ENCODE measurements around the gene UGT1A7.
A peak's percentile ranks its signal among the peaks of the same experiment; 100 is the strongest.

UGT1A7 gene

DNA sequence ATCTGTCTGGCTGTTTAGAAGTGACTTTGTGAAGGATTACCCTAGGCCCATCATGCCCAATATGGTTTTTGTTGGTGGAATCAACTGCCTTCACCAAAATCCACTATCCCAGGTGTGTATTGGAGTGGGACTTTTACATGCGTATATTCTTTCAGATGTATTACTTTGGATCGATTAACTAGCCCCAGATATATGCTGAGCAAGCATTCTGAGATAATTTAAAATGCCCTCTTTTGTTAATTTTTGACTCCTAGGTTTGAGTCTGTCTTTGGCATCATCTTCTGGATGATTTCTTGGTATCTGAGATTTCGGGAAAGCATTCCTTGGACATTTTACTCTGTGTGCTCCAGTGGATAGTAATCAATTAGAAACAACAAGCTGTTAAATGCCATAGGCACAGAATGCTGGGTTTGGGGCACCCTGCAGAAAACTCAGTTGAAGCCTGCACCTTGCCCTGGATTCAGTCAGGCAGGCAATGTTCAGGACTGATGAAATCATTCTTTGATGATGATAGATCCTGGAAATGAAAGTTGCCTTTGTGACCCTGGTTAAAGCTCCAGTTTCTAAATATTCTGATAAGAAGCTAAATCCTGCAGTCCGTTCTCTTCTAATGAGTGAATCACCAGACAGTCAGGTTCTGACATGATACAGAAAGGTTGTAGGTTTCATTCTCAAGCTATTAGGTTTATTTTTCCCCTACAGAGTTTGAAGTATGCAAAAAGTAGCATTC, 79.5 kb downstream of the UGT1A7 start:
- DNase-seq (ENCODE audit: low spot score), result no peak

DNA sequence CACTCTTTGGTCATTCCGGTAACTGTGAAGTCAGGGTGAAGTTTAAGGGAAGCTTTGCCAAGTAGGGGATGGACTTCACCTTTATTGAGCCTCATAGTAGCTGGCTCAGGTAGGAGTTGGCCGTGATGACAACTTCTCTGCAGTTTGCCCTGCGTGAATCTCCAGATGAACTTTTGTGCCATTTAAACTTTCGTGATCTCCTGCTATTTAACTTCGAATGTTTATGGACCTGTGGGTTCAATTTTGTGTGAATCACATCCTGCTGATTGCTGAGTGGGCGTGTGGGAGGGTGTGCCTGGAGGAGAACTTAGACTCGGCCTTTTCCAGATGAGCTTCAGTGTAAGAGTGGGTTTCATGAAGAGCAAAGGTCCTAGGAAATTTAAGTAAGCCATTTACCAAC, 82.6 kb downstream of the UGT1A7 start:
- DNase-seq (ENCODE audit: low spot score), result peak; percentile 67

- DNase-seq (ENCODE audit: low spot score), result no peak
These were observed 83.1 kb downstream of the UGT1A7 start for GRCh38 chr2:233764761-233765160.

GRCh38 chr2:233766416-233766815, 84.7 kb downstream of the UGT1A7 start:
- DNase-seq (ENCODE audit: low spot score), result no peak

GRCh38 chr2:233768076-233768475, 86.4 kb downstream of the UGT1A7 start:
- DNase-seq (ENCODE audit: low spot score), result no peak

- DNase-seq (ENCODE audit: low spot score), result no peak
These were observed 87.6 kb downstream of the UGT1A7 start for GRCh38 chr2:233769260-233769659.

- DNase-seq (ENCODE audit: low spot score), result no peak
These were observed 90.5 kb downstream of the UGT1A7 start for GRCh38 chr2:233772153-233772552.

- no peak for DNase-seq (ENCODE audit: low spot score)
These were observed 90.9 kb downstream of the UGT1A7 start for GRCh38 chr2:233772583-233772982.

- DNase-seq (ENCODE audit: low spot score), result no peak
These were observed 92.2 kb downstream of the UGT1A7 start for GRCh38 chr2:233773854-233774253.

GRCh38 chr2:233775414-233775813, 93.7 kb downstream of the UGT1A7 start:
- DNase-seq (ENCODE audit: low spot score), result no peak

GRCh38 chr2:233778030-233778429, 96.3 kb downstream of the UGT1A7 start, which contains the start of gene MROH2A:
TSS of gene MROH2A (plus strand) at chr2:233778330. CDS start at chr2:233779359, 1,029 bp downstream.
- DNase-seq (ENCODE audit: low spot score), result no peak

GRCh38 chr2:233779722-233780121, 98.0 kb downstream of the UGT1A7 start:
- no peak for DNase-seq (ENCODE audit: low spot score)

GRCh38 chr2:233780771-233781170, 99.1 kb downstream of the UGT1A7 start:
- no peak for DNase-seq (ENCODE audit: low spot score)

- no peak for DNase-seq (ENCODE audit: low spot score)
These were observed 107.9 kb downstream of the UGT1A7 start for GRCh38 chr2:233789554-233789953.

GRCh38 chr2:233791151-233791882, 109.6 kb downstream of the UGT1A7 start:
- no peak for DNase-seq (ENCODE audit: low spot score)

DNA sequence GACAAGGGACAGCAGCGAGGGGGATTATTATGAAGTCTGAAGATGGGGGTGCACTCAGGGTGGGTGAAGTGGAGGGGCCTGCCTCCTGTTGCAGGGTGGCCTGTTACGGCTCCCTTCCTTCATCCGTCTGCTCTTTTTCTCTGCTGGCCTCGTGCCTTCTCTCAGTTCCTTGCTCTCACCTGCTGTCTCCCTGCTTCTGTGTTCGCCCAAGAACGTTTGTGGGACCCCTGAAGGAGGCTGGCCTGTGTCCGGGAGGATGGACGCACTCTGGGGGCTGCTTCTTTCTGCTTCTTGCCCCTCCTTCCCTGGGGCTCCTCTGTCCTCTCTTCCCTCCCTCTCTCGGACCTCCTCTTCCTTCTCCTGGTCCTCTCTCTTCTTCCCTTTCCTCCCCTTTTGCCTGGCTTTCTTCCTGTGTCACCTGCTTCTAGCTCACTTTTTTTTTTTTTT, 110.2 kb downstream of the UGT1A7 start:
- DNase-seq (ENCODE audit: low spot score), result no peak

DNA sequence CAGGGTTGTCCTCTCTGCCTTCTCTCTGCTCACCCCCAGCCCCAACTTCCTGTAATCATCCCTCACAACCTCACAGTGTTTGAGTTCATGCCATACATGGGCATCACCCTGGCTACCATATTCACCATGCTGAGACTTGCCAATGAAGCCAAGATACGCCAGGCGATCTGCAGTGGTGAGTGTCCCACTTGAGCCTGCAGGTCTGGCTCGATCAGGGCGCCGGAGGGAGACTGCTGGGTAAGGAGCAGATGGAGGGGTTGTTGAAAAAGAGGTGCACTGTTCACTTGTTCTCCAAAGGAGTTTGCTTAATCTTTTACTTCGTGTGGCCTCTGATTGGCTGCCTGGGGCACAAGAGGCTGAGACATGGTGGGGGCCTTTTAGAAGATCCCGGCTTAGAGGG, 111.0 kb downstream of the UGT1A7 start:
- no peak for DNase-seq (ENCODE audit: low spot score)

- DNase-seq (ENCODE audit: low spot score), result no peak
These were observed 111.9 kb downstream of the UGT1A7 start for GRCh38 chr2:233793465-233794127.

- no peak for DNase-seq (ENCODE audit: low spot score)
These were observed 112.5 kb downstream of the UGT1A7 start for GRCh38 chr2:233794128-233794658.

- no peak for DNase-seq (ENCODE audit: low spot score)
These were observed 114.1 kb downstream of the UGT1A7 start for GRCh38 chr2:233795735-233796171.

GRCh38 chr2:233796254-233796653, 114.6 kb downstream of the UGT1A7 start:
- DNase-seq (ENCODE audit: low spot score), result no peak

GRCh38 chr2:233798335-233799086, 116.8 kb downstream of the UGT1A7 start:
- no peak for DNase-seq (ENCODE audit: low spot score)

Data from AG08396 (cell line).